Stimulated activated CD8-positive, alpha-beta memory T cell treated with anti-CD3 and anti-CD28 coated beads, Interleukin-7, amount 100 ng/mL, for 24 hours (primary cell): Measurements from ENCODE around the gene TH.

ENCODE experiments used
- DNase-seq: peaks from one replicate; pipeline ENCODE4 v3.0.0-alpha.2; 2020; ENCODE audit warnings: low read depth

Gene TH

GRCh38 chr11:2208691-2209369, 37.2 kb upstream of the TH start:
- no peak for DNase-seq

- DNase-seq, result no peak
These were observed 36.4 kb upstream of the TH start for GRCh38 chr11:2207773-2208621.

DNA sequence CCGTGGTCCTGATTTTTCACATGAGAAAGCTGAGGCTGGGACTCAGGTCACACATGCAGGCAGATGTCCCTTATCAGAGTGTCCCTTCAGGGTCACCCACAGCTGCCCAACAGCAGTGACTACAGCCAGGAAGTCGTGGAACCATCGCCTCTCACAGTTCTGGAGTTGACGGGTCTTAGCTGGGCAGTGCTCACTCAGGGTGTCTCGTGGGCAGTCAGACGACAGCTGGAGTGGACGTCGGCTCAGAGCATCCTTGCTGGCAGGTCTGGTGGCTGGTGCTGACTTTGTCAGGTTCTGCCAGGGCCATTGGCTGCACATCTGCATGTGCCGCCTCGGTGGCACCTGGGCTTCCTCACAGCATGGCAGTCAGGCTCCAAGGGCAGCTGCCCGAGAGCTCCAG, 35.6 kb upstream of the TH start:
- DNase-seq, result no peak

GRCh38 chr11:2205981-2206690, 34.5 kb upstream of the TH start:
- no peak for DNase-seq

GRCh38 chr11:2205214-2205720, 33.7 kb upstream of the TH start:
- no peak for DNase-seq

- no peak for DNase-seq
These were observed 33.0 kb upstream of the TH start for GRCh38 chr11:2204361-2205213.

- DNase-seq, result no peak
These were observed 32.0 kb upstream of the TH start for GRCh38 chr11:2203440-2204259.

DNA sequence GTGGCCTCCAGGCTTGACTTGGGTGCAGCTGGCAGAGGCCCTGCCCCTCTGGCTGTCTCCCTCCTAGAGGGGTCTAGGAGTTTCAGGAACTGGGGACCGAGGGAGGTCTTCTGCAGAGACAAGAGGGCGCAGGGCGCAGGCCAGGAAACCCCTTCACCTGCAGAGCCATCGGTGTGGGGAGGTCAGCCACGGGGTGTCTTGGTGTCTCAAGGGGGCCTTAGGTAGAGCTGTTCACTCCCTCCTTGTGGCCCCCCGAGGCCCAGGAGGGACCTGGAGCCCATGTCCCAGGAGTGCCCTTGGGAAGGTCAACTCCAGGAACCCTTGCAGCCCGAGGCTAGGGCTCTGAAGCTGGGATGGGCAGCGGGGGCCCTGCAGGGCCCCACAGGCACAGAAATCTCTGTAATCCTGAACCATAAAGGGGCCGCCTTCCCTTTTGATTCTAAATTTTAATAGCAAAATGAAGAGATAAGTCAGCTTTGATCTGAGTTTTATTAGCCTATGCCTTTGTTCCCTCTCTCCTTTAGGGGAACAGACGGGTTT, 31.4 kb upstream of the TH start:
- DNase-seq, result no peak

DNA sequence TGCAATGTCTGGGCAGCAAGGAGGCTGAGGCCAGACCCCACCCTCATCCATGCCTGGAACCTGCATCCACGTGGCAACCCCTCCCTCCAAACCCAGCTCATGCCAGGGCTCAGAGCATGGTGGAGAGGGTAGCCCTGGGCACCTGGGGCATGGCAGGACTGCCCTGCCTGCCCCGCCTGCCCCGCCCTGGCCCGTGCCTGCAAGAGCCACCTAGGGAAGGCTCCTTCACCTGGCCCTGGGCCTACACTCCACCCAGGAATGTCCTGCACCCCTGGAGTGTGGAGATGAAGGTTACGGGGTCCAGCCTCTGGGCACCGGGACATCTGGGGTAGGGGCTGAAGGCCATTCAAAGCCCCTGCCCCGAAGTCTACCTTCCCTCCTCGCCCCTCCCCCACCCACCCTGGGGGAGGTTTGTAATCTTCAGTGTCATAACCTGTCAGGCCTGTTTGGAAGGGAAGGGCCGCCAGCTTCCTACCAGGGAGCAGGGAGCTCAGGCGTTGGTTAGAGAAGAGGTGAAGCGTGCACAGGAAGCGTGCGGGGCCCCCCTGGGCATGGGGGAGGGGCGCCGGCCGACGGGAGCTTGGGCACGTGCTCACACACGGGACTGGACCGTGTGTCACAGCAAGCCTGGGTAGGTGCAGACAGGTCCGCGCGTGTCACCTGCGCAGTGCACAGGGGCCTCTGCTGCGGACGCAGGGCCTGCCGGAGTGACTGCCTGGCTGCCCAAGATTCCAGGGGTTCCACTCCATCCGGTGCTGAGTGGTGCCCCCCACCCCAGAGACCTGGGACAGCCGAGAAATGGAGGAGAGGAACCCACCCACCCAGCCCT, 30.7 kb upstream of the TH start:
- DNase-seq, result no peak

DNA sequence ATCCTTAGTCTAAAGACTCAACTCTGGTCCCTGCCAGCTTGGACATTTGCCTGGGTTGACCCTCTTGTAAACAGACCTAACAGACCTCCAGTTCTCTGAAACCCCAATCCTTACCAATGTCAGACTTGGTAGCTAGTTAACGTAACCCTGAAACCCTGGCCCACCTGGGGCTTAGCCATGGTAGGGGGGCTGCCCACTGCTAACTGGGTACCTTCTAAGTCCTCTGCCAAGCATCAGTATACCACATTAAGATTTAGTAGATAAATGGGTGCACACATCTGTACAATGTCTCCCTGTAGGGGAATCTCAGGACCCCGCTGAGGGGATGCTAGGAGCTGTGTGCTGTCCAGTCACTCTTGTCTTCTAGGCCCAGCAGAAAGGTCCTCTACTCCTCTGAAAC, 29.9 kb upstream of the TH start:
- DNase-seq, result no peak

GRCh38 chr11:2200957-2201519, 29.4 kb upstream of the TH start:
- DNase-seq, result no peak

GRCh38 chr11:2200536-2200935, 28.9 kb upstream of the TH start:
- no peak for DNase-seq

DNA sequence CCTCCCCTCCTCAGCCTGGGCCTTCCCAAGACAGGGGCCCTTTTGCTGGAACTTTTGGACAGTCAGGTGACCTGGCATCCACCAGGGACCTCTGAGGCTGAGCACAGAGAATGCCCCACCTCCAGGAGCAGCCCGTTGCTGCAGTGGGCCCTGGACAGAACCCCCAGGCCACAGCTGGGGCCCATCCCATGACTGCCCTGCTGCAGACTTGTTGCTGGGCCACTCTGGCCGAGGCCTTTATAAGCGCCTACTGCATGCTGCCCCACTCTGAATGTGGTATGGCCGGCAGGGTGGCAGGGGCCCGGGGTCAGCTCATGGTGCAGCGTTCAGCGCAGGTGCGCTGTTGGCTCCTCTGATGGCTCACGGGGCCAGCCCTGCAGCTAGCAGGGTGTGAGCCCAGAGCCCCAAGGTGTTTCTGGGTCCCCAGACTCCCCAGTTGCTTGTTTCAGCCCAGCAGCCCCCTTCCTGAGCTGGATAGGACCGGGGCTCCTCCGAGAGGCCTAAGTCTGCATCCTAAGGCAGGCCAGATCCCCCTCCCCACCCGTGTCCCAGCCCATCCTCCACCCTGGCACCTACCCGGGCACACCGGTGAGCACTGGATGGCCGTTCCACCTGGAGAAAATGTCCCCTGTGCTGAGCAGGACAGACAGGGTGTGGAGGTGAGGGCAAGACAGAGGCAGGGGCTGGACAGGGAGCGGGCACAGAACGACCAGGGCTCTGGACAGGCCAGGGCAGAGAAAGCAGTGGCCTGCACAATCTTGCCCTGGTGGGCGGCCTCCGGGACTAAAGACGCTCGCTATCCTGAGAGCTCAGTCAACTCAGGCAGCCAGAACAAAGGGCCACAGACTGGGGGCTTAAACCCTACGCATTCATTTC, 28.1 kb upstream of the TH start:
- no peak for DNase-seq

GRCh38 chr11:2198621-2199365, 27.2 kb upstream of the TH start:
- DNase-seq, result no peak

GRCh38 chr11:2197771-2198520, 26.3 kb upstream of the TH start:
- DNase-seq, result no peak

DNA sequence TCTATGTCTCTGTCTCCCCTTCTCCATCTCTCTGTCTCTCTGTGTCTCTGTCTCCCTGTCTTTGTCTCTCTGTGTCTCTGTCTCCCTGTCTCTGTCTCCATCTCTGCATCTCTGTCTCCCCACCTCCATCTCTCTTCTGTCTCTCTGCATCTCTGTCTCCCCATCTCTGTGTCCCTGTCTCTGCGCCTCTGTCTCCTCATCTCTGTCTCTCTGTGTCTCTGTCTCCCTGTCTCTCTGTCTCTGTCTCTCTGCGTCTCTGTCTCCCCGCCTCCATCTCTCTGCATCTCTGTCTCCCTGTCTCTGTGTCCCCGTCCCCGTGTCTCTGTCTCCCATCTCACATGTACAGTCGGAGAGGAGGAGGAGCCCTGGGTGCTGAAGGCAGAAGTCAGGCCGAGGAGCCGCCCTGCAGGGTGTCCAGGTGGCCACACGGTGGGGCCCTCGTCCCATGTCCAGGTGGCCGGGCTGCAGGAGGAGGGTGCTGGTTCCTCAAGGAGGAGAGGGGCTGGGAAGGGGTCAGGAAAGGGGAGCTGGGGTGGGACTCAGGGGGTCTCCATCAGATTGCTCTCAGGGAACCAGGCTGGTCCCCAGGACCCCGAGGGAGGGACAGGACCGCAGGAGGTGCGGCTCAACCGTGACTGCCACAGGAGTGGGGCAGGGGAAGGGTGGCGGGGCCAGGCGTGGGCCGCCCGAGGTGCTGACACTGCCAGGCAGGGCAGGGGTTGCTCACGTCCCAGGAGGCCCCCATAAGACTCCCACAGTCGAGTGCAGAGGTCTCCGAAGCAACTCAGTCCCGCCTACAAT, 25.6 kb upstream of the TH start:
- DNase-seq, result peak; percentile 48
